Panc1 (cell line): ENCODE measurements around the gene PLA2G4F.

Experiments
- SIN3A ChIP-seq: IDR thresholded peaks from 2 replicates; pipeline ENCODE4 v1.6.1; 2012; ENCODE audit warnings: low read depth, mild to moderate bottlenecking, low read length, moderate library complexity, borderline replicate concordance; ENCODE audit not compliant: insufficient read depth
- TF ChIP-seq, protein P1 (sequence below): fragments of 450-650 bp; IDR thresholded peaks from 2 replicates; pipeline ENCODE4 v1.5.1; 2017; ENCODE audit warnings: mild to moderate bottlenecking

DNA sequence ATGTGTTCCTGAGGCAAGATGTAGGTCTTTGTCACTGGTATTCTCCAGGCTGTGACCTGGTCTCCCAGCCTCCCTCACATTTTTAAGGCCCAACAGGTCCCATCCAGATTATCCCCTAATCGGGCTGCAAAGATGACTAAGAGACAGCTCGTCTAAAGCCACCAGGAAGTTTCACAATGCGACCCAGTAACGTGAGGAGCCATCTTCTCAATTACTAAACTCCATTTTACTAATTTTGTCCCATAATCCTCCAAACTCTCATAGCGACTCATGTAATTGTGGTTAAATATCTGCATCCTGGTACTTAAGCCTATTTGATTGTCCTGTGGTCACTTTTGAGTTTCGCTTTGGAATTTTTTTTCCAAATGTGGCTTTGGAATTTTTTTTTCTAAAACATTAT, 8.7 kb upstream of the PLA2G4F start:
- TF ChIP-seq, protein P1, sequence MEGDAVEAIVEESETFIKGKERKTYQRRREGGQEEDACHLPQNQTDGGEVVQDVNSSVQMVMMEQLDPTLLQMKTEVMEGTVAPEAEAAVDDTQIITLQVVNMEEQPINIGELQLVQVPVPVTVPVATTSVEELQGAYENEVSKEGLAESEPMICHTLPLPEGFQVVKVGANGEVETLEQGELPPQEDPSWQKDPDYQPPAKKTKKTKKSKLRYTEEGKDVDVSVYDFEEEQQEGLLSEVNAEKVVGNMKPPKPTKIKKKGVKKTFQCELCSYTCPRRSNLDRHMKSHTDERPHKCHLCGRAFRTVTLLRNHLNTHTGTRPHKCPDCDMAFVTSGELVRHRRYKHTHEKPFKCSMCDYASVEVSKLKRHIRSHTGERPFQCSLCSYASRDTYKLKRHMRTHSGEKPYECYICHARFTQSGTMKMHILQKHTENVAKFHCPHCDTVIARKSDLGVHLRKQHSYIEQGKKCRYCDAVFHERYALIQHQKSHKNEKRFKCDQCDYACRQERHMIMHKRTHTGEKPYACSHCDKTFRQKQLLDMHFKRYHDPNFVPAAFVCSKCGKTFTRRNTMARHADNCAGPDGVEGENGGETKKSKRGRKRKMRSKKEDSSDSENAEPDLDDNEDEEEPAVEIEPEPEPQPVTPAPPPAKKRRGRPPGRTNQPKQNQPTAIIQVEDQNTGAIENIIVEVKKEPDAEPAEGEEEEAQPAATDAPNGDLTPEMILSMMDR, result no peak
- TF ChIP-seq SIN3A, result no peak
